Bronchial epithelial cell (primary cell): Measurements from ENCODE around the gene CDKL4. TPM values are rescaled to one million over a fixed set of nuclear protein-coding genes. Genes with fewer than 3 reads are reported as not detected.

Source experiments
- DNase-seq: peaks from one replicate; pipeline ENCODE4 v3.0.0-alpha.2; 2010; ENCODE audit warnings: low read depth
- FAIRE-seq: peaks from 2 replicates; lab custom pipeline; 2011; peaks lifted over from hg19 to GRCh38; lab: Jason Lieb, UNC
- H3K27me3 ChIP-seq: 2 replicates; pipeline ENCODE4 v1.5.1; 2011; ENCODE audit warnings: low read length; ENCODE audit not compliant: control insufficient read depth, insufficient read depth
- H3K36me3 ChIP-seq: 2 replicates; pipeline ENCODE4 v1.5.1; 2011; ENCODE audit warnings: low read length; ENCODE audit not compliant: control insufficient read depth, insufficient read depth
- H3K4me3 ChIP-seq: 2 replicates; pipeline ENCODE4 v1.5.1; 2011; ENCODE audit warnings: mild to moderate bottlenecking, low read depth, low read length, control low read depth
- total RNA-seq: library from RNA; depleted of rRNA; stranded (reverse); fragments of >200 nt; gene quantifications from 2 replicates; pipeline ENCODE4 v1.2.1, GENCODE V29; 2014
- TF ChIP-seq, protein P1 (sequence below): IDR thresholded peaks from 2 replicates; pipeline ENCODE4 v1.5.1; 2011; ENCODE audit warnings: mild to moderate bottlenecking, moderate library complexity, low read length, control low read depth, inconsistent platforms; ENCODE audit not compliant: insufficient read depth, severe bottlenecking

CDKL4 gene
- total RNA-seq, 1 donor from 2014 or later, result 0.26 TPM

DNA sequence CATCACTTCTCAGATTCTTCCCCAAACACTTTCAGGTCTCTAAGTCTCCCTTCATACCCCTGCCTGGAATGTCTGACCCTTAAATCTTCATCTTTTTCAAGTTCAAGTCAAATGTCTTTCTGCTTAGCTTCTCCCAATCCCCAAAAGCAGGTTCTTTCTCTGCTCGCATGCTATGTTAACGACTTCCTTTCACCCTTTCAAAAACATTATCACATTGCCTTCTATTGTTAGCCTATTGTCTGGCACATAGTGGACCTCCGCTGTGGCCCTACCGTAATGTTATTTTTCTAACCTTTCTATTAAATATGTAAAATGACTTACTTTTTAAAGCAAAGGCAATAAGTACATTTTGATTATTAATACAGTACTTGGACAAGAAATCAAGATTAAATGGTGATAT is 2.2 kb downstream of the CDKL4 start:
- FAIRE-seq (no peak), DNase-seq (no peak)
- TF ChIP-seq, protein P1, sequence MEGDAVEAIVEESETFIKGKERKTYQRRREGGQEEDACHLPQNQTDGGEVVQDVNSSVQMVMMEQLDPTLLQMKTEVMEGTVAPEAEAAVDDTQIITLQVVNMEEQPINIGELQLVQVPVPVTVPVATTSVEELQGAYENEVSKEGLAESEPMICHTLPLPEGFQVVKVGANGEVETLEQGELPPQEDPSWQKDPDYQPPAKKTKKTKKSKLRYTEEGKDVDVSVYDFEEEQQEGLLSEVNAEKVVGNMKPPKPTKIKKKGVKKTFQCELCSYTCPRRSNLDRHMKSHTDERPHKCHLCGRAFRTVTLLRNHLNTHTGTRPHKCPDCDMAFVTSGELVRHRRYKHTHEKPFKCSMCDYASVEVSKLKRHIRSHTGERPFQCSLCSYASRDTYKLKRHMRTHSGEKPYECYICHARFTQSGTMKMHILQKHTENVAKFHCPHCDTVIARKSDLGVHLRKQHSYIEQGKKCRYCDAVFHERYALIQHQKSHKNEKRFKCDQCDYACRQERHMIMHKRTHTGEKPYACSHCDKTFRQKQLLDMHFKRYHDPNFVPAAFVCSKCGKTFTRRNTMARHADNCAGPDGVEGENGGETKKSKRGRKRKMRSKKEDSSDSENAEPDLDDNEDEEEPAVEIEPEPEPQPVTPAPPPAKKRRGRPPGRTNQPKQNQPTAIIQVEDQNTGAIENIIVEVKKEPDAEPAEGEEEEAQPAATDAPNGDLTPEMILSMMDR, result no peak
- Histone ChIP-seq H3K36me3 (no peaks in the 10 kb centered on the region), H3K27me3 (no peaks in the 10 kb centered on the region), H3K4me3 (no peak overlapping the region)

DNA sequence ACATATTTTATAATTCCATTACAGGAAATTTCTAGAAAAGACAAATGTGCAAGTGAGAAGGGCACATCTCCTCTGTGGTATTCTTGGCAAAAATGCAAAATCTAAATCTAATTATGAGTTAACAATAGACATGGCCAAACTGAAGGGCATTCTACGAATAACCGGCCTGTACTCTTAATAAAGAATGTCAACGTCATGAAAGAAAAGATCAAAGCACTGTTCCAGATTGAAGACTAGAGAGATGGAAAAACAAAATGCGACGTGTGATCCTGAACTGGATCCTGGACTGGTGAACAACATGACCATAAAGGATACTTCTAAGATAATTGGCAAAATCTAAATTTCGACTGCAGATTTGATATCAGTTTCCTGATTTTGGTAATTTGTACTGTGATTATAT is 3.0 kb downstream of the CDKL4 start:
- DNase-seq, result no peak

DNA sequence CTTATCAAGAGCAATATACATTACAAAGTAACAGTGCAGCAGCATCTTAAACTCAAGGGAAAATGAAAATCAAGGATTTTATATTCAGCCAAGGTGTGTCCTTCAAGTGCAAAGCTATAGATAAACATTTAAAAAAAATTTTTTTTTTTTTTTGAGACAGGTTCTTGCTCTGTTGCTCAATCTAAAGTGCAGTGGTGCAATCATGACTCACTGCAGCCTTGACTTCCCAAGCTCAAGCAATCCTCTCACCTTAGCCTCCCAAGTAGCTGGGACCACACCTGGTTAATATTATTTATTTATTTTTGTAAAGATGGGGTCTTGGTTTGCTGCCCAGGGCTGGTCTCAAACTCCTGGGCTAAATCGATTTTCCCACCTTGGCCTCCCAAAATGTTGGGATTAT is 9.0 kb downstream of the CDKL4 start:
- TF ChIP-seq, protein P1, result no peak
- DNase-seq (peak; percentile 87), FAIRE-seq (no peak)
- no peak overlapping the region for H3K4me3 ChIP-seq
- H3K36me3 ChIP-seq, result no peaks in the 10 kb centered on the region
- no peaks in the 10 kb centered on the region for H3K27me3 ChIP-seq

More for the DNA sequence above, 3.0 kb downstream of the CDKL4 start:
- Histone ChIP-seq H3K27me3 (no peaks in the 10 kb centered on the region), H3K36me3 (no peaks in the 10 kb centered on the region), H3K4me3 (no peak overlapping the region)
- no peak for FAIRE-seq
- TF ChIP-seq, protein P1, result no peak

DNA sequence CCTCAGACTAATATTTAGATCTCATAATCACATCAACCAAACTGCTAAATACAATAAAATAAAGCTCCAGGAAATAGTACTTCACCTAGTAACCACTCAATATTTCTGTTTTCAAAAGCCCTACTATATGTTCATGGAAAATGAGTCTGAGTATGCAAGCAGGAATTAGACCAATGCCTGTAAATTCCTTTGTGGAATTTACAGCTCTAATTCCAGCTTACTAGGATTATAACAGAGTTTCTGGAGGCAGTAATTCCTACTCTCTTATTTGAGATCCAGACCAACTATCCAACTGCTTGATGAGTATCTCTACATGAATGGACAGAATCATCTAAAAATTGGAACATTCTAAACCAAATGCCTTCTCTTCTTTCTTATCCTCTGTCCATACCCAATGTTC is 11.6 kb downstream of the CDKL4 start:
- TF ChIP-seq, protein P1, result no peak
- DNase-seq (no peak), FAIRE-seq (no peak)
- Histone ChIP-seq H3K4me3 (no peak overlapping the region), H3K27me3 (no peaks in the 10 kb centered on the region), H3K36me3 (no peaks in the 10 kb centered on the region)

DNA sequence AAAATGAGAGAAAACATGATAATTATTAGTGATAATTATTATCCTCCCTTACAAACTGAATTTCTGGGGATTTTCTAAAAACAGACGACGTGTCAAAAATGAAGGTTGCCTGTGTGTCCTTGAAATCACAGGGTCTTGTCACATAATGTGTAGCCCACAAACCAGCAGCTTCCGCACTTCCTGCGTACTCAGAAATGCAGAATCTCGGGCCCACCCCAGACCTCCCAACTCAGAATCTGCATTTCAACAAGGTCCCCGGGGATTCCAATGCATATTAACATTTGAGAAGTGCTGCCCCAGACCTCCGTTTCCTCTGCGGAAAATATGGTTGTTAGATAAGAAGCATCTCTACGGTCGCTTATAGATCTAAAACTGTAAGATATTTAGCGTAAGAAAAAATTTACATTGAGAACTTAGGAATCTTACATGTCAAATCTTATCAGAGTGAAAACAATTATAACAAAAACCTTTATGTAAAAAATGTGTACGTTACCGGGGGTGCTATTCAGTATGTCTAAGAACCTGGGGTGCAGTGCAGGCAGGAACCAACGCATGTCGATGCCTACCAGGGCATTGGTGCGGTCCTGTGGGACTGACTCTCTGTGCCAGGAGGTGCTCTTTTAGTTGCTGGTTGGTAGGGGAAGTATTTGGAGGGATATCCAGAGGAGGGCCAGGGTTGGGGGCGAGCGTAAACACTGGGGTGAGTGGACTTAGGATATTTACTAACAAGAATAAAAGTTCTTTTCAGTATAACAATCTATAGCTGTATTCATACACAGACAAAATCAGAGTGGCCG is 15.2 kb downstream of the CDKL4 start:
- TF ChIP-seq, protein P1, result no peak
- Histone ChIP-seq H3K4me3 (peak overlapping the region; percentile 19), H3K36me3 (no peaks in the 10 kb centered on the region), H3K27me3 (no peaks in the 10 kb centered on the region)
- no peak for DNase-seq
- no peak for FAIRE-seq
